ENCODE measurements around the gene BCL2L1.
"Not testable (repeated sequence)": the region's sequence is repeated elsewhere in the genome, so short reads cannot be mapped to it uniquely, and the experiment has no call there.

BCL2L1 gene

DNA sequence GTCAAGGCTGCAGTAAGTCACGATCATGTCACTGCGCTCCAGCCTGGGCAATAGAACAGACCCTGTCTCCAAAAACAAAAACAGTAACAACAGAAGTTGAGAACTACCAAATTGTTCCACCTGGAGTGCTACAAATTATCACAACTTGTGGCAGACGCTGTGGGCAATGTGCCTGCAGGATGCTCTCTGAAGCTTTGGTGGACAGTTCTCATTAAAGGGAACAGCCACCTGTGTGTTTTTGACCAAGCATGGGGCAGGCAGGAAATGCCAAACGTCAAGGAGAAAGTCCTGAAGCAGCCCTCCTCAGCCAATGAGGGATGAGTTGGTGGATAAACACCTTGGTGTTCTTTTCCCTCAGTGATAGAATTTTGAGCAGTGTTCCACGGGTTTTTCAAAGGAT, 69.1 kb downstream of the BCL2L1 start:
- TF ChIP-seq, protein P1, sequence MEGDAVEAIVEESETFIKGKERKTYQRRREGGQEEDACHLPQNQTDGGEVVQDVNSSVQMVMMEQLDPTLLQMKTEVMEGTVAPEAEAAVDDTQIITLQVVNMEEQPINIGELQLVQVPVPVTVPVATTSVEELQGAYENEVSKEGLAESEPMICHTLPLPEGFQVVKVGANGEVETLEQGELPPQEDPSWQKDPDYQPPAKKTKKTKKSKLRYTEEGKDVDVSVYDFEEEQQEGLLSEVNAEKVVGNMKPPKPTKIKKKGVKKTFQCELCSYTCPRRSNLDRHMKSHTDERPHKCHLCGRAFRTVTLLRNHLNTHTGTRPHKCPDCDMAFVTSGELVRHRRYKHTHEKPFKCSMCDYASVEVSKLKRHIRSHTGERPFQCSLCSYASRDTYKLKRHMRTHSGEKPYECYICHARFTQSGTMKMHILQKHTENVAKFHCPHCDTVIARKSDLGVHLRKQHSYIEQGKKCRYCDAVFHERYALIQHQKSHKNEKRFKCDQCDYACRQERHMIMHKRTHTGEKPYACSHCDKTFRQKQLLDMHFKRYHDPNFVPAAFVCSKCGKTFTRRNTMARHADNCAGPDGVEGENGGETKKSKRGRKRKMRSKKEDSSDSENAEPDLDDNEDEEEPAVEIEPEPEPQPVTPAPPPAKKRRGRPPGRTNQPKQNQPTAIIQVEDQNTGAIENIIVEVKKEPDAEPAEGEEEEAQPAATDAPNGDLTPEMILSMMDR (IDR thresholded peaks at IDR 0.05; ENCODE audit: low read depth, low read length, missing control alignments) = no peak
- H3K4me3 ChIP-seq (ENCODE audit: low read depth, low read length) = no peak overlapping the region
- DNase-seq (ENCODE audit: low read depth) = no peak

DNA sequence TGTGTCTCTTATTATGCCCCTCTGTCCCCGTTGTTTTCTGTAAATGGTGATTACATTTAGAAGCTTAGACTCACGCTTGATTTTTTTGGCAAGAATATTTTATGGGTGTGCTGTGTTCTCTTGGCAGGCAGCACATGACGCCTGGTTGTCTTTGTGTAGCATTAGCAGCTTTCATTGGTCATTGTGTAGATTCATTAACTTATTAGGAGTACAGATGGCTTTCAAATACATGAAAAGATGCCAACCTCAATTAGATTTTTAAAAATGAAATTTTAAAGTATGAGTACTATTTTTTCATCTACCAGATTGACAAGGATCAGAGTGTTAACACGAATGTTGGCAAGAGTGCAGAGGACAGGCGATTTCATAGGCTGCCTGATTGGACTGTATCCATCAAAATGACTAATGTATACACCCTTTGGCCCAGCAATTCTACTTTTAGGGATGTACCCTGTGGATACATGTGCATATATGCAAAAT, 69.7 kb downstream of the BCL2L1 start:
- TF ChIP-seq, protein P1 (IDR thresholded peaks at IDR 0.05; ENCODE audit: low read depth, low read length, missing control alignments) = no peak
- H3K4me3 ChIP-seq (ENCODE audit: low read depth, low read length) = no peak overlapping the region

DNA sequence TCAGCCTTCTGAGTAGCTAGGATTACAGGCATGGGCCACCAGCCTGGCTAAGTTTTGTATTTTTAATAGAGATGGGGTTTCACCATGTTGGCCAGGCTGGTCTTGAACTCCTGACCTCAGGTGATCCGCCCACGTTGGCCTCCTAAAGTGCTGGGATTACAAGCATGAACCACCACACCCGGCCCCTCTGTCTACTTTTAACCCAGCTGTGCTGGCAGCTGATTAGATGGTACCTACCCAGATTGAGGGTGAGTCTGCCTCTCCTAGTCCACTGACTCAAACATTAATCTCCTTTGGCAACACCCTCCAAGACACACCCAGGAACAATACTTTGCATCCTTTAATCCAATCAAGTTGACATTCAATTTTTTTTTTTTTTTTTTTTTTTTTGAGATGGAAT, 74.6 kb downstream of the BCL2L1 start:
- not testable (repeated sequence) for DNase-seq (ENCODE audit: low read depth)

More for the DNA sequence above, 69.7 kb downstream of the BCL2L1 start:
- no peak for DNase-seq (ENCODE audit: low read depth)

DNA sequence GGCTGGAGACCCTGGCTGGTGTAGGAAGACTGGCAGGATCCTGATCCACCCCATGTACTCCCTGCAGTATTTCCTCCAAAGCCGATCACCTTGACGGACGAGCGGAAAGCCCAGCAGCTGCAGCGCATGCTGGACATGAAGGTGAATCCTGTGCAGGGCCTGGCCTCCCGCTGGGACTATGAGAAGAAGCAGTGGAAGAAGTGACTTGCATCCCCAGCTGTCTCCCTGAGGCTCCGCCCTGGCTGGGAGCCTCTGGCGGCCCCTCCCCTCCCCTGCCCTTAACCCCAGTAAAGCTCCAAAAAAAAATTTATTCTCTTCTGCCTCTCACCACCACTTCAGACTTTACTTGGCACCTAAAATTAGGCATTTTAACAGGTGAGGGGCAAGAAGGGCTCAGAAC, 78.0 kb downstream of the BCL2L1 start:
- no peak overlapping the region for H3K4me3 ChIP-seq (ENCODE audit: low read depth, low read length)
- TF ChIP-seq, protein P1 (IDR thresholded peaks at IDR 0.05; ENCODE audit: low read depth, low read length, missing control alignments) = no peak
- no peak for DNase-seq (ENCODE audit: low read depth)

More for the DNA sequence above, 74.6 kb downstream of the BCL2L1 start:
- H3K4me3 ChIP-seq (ENCODE audit: low read depth, low read length) = not testable (repeated sequence)

DNA sequence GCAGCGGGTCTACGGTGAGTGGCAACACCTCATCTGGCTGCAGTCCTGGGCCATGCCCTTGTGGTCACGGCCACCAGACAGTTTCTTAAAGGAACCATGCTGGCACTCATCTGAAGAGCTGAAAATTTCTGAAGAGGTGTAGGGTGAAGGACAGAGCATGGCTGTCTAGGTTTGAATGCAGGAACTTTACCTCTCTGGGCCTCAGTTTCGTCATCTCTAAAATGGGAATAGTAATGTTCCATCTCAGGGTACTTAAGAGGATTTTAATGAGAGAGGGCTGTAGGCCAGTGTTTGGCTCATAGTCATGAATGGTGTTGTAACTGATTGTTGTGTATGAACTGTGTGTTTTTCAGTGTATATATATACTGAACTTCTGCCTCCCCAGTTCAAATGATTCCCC, 79.1 kb downstream of the BCL2L1 start:
- no peak overlapping the region for H3K4me3 ChIP-seq (ENCODE audit: low read depth, low read length)
- DNase-seq (ENCODE audit: low read depth) = no peak
- TF ChIP-seq, protein P1 (IDR thresholded peaks at IDR 0.05; ENCODE audit: low read depth, low read length, missing control alignments) = no peak

DNA sequence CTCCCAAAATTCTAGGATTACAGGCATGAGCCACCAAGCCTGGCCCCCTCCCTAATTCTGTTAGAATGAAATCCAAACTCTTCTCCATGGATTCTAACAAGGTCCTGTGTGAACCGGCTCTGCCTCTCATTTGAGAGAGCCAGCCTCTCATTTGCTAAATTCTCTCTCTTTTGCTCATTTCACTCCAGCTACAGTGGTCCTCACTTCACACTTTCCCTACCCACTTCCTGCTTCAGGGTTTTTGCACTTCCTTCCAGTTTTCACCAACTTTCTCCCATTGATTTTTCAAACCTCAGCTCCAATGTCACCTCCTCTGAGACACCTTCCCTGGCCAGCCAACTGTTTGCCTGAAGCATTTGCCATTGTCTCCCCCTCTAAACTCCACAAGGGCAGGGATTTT, 79.8 kb downstream of the BCL2L1 start:
- TF ChIP-seq, protein P1 (IDR thresholded peaks at IDR 0.05; ENCODE audit: low read depth, low read length, missing control alignments) = no peak
- no peak for DNase-seq (ENCODE audit: low read depth)
- H3K4me3 ChIP-seq (ENCODE audit: low read depth, low read length) = no peak overlapping the region

DNA sequence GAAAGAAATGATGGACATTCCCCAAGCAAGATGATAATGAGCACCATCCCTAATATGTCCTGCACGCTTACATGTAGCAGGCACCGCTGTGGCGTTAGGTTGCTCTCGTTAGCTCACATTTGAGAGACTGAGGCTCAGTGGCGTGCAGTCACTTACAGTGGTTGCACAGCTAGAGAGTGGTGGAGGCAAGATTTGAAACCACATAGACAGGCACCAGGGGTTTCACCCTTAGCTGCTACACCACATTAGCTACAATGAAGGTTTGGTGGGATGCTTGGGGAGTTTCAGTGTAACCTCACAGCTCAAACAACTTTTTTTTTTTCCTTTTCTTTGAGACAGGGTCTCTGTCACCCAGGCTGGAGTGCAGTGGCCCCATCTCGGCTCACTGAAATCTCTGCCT, 81.3 kb downstream of the BCL2L1 start:
- H3K4me3 ChIP-seq (ENCODE audit: low read depth, low read length) = no peak overlapping the region
- DNase-seq (ENCODE audit: low read depth) = no peak
- TF ChIP-seq, protein P1 (IDR thresholded peaks at IDR 0.05; ENCODE audit: low read depth, low read length, missing control alignments) = no peak

Measured in GM12864 (cell line).